Neural cell (in vitro differentiated cells): ENCODE measurements around the gene NAA38. TPM values are rescaled to one million over a fixed set of nuclear protein-coding genes. Genes with fewer than 3 reads are reported as not detected.

Experiments
- H2AFZ ChIP-seq: fragments of 200-600, 300-800 bp; sonication (generic), shearing (Covaris generic); 2 replicates; pipeline ENCODE4 v1.6.0; 2014; ENCODE audit warnings: low read depth, mild to moderate bottlenecking, antibody characterized with exemption, low read length, moderate library complexity
- H3F3A ChIP-seq: fragments of 200-600 bp; shearing (Covaris generic); 2 replicates; pipeline ENCODE4 v1.6.1; 2016; ENCODE audit warnings: mild to moderate bottlenecking, moderate library complexity, mixed read lengths, antibody characterized with exemption, low read length; ENCODE audit not compliant: insufficient read depth, poor library complexity, severe bottlenecking
- H3K27ac ChIP-seq: fragments of 200-600, 300-800 bp; sonication (generic), shearing (Covaris generic); 2 replicates; pipeline ENCODE4 v1.5.1; 2014; ENCODE audit warnings: mild to moderate bottlenecking, low read length, moderate library complexity
- H3K27me3 ChIP-seq: fragments of 300-800, 200-600 bp; sonication (generic), shearing (Covaris generic); 2 replicates; pipeline ENCODE4 v1.6.0; 2014; ENCODE audit warnings: mild to moderate bottlenecking, low read depth, low read length, moderate library complexity; ENCODE audit not compliant: insufficient read depth
- H3K36me3 ChIP-seq: fragments of 300-800, 200-600 bp; sonication (generic), shearing (Covaris generic); 2 replicates; pipeline ENCODE4 v1.5.1; 2014; ENCODE audit warnings: mild to moderate bottlenecking, antibody characterized with exemption, low read length, moderate library complexity; ENCODE audit not compliant: insufficient read depth
- H3K4me2 ChIP-seq: fragments of 300-800, 200-600 bp; sonication (generic), shearing (Covaris generic); 2 replicates; pipeline ENCODE4 v1.6.0; 2014; ENCODE audit warnings: mild to moderate bottlenecking, low read length
- H3K4me3 ChIP-seq: fragments of 300-800, 200-600 bp; sonication (generic), shearing (Covaris generic); 2 replicates; pipeline ENCODE4 v1.5.1; 2014; ENCODE audit warnings: mild to moderate bottlenecking, low read length, moderate library complexity
- H3K79me2 ChIP-seq: fragments of 200-600 bp; shearing (Covaris generic); replicated peaks from 2 replicates; pipeline ENCODE4 v1.6.0; 2014; ENCODE audit warnings: mild to moderate bottlenecking, low read length, moderate library complexity; ENCODE audit not compliant: insufficient read depth
- H3K9ac ChIP-seq: fragments of 300-800, 200-600 bp; sonication (generic), shearing (Covaris generic); 2 replicates; pipeline ENCODE4 v1.6.1; 2016; ENCODE audit warnings: mild to moderate bottlenecking, low read length, mixed read lengths
- H3K9me2 ChIP-seq: fragments of 200-600 bp; shearing (Covaris generic); 2 replicates; pipeline ENCODE4 v1.6.1; 2016; ENCODE audit warnings: mild to moderate bottlenecking, low read length, mixed read lengths; ENCODE audit not compliant: insufficient read depth
- H3K9me3 ChIP-seq: fragments of 200-600, 300-800 bp; sonication (generic), shearing (Covaris generic); 2 replicates; pipeline ENCODE4 v1.6.1; 2016; ENCODE audit warnings: mild to moderate bottlenecking, mixed run types, low read length, moderate library complexity, mixed read lengths
- H4K20me1 ChIP-seq: fragments of 200-600 bp; shearing (Covaris generic); 2 replicates; pipeline ENCODE4 v1.6.1; 2016; ENCODE audit warnings: mild to moderate bottlenecking, mixed run types; ENCODE audit not compliant: insufficient read depth
- CTCF ChIP-seq: fragments of 450-650 bp; IDR thresholded peaks from 2 replicates; pipeline ENCODE4 v1.5.1; 2014; ENCODE audit warnings: antibody characterized with exemption, mild to moderate bottlenecking, moderate library complexity; ENCODE audit not compliant: poor library complexity, severe bottlenecking
- EP300 ChIP-seq: fragments of 450-650 bp; conservative IDR thresholded peaks from 2 replicates; pipeline ENCODE4 v1.6.1; 2014; ENCODE audit warnings: antibody characterized with exemption, mild to moderate bottlenecking, moderate library complexity; ENCODE audit not compliant: poor library complexity, severe bottlenecking
- EZH2 ChIP-seq: fragments of 200-600, 300-800 bp; shearing (Covaris generic), sonication (generic); IDR thresholded peaks from 2 replicates; pipeline ENCODE4 v1.6.1; 2014; ENCODE audit warnings: antibody characterized with exemption, low read length, borderline replicate concordance, mild to moderate bottlenecking; ENCODE audit not compliant: insufficient read depth, poor library complexity, severe bottlenecking
- MXI1 ChIP-seq: fragments of 450-650 bp; conservative IDR thresholded peaks from 2 replicates; pipeline ENCODE4 v1.6.1; 2014; ENCODE audit warnings: antibody characterized with exemption, mild to moderate bottlenecking; ENCODE audit not compliant: poor library complexity, severe bottlenecking
- POLR2AphosphoS5 ChIP-seq: IDR thresholded peaks from 2 replicates; pipeline ENCODE4 v1.6.1; 2012
- RAD21 ChIP-seq: fragments of 450-650 bp; conservative IDR thresholded peaks from 2 replicates; pipeline ENCODE4 v1.6.1; 2014; ENCODE audit warnings: antibody characterized with exemption, mild to moderate bottlenecking, moderate library complexity
- REST ChIP-seq: IDR thresholded peaks from 2 replicates; pipeline ENCODE4 v1.6.1; 2012; ENCODE audit warnings: borderline replicate concordance
- SMC3 ChIP-seq: fragments of 450-650 bp; conservative IDR thresholded peaks from 2 replicates; pipeline ENCODE4 v1.6.1; 2014; ENCODE audit warnings: antibody characterized with exemption, mild to moderate bottlenecking, moderate library complexity; ENCODE audit not compliant: poor library complexity
- TAF1 ChIP-seq: IDR thresholded peaks from 2 replicates; pipeline ENCODE4 v1.6.1; 2012; ENCODE audit warnings: low read depth
- polyA plus RNA-seq: library from polyadenylated mRNA; depleted of rRNA; stranded (reverse); fragments of >200 nt; gene quantifications from 2 replicates; pipeline ENCODE4 v1.2.3, GENCODE V29; 2014

NAA38 gene
- polyA plus RNA-seq, 1 donor from 2014 or later = 110 TPM

DNA sequence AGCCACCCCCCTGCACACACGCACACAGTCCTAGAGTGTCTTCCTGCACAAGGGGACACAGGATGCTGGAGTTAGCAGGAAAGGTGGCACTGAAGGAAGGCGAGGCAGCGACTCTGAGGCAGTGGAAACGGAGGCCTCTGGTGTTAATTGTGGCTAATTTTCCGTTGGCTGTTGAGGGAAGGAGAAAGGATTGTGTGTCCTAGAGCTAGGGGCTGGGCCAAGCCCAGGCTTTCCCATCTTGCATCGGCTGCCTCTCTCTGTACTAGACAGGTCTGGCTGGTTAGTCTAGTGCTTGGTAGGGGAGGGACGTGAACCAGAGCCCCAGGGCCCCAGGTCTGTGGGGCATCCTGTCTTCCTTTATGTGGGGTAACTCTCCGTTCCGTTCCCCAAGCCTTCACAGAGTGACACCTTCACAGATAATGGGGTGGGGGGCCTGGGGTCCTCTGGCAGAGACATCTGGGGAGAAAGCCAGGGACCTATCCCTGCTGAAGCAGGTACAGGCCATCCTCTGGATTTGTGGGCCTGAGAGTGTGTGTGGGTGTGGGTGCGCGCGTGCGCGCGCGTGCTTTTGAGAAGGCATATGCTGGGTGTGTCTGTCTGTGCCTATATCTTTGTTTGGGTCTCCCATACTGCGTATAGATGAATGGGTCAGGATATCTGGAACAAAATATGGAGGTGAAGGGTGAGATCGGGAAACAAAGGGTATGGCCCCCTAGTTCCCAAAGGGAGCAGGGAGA lies 31.0 kb upstream of the NAA38 start, which contains the start of gene CHD3:
Gene CHD3 (plus strand): TSS at position 606 of the 737 bp plus-strand sequence. CDS start 212 bp downstream, outside the sequence.
- H3K4me2 ChIP-seq = peak within 1 kb of the TSS; percentile 69

More for the DNA sequence above, 31.0 kb upstream of the NAA38 start, which contains the start of gene CHD3:
- Histone ChIP-seq H3F3A (peaks cover 7% of the 10 kb centered on the region), H3K9ac (peak within 1 kb of the TSS; percentile 100), H2AFZ (peak within 1 kb of the TSS; percentile 48), H3K79me2 (peaks cover 63% of the 10 kb centered on the region), H3K9me2 (no peaks in the 10 kb centered on the region), H3K9me3 (no peaks in the 10 kb centered on the region), H3K27ac (peak within 1 kb of the TSS; percentile 99), H3K27me3 (no peaks in the 10 kb centered on the region), H3K36me3 (no peaks in the 10 kb centered on the region), H4K20me1 (no peaks in the 10 kb centered on the region), H3K4me3 (peak within 1 kb of the TSS; percentile 100)
- TF ChIP-seq TAF1 (no peak), POLR2AphosphoS5 (no peak), SMC3 (no peak), EP300 (no peak), REST (no peak), RAD21 (no peak), CTCF (no peak), EZH2 (no peak), MXI1 (no peak)
